OCI-M2 (cell line): ENCODE results near the gene CCDC85A.
"Not testable (repeated sequence)": the region's sequence is repeated elsewhere in the genome, so short reads cannot be mapped to it uniquely, and the experiment has no call there.

Experiments used
- DNase-seq: peaks from one replicate; lab custom pipeline; 2025; ENCODE audit not compliant: unreplicated experiment; lab: John Stamatoyannopoulos, UW

CCDC85A gene

DNA sequence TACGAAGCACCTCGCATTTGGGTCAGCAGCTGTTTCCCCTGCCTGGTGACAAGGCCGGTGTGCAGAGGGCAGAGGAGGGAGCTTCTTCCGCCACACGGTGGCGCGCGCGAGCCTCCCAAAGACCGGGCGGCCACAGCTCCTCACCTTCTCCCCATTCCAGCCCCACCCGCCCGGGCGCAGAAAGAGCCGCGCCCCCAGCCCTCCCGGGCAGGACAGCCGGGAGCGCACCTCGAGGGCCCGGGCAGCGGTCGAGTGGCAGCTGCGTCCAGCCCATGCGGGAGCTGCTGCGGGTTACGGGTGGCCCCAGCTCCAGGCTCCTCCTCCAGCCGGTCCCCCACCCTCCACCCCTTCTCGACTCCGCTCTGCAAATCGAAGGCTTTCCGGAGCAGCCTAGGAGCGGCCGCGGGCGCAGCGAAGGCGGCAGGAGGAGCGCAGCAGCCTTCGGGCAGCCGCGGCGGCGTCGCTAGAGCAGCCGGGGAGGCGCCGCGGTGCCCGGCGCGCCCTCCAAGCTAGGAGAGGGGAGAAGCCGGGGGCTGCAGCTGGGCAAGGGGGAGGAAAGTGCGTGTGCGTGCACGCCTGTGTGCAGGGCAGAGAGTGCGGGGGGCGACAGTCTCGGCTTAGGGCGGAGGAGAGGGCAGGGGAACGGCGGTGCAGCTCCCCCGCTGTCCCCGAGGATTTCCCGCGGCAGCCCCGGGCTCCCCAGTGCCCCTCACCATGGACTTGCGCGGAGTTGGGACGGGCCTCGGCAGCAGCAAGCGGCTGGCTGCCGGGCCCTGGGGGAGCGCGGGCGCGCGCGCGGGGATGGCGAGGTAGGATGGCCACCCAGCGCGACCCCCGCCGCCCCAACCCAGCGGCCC lies at the start of gene CCDC85A:
CCDC85A (plus strand) TSS at position 348 of the 857 bp plus-strand sequence. CDS start 635 bp downstream, outside the sequence.
- peak; percentile 2 for DNase-seq

DNA sequence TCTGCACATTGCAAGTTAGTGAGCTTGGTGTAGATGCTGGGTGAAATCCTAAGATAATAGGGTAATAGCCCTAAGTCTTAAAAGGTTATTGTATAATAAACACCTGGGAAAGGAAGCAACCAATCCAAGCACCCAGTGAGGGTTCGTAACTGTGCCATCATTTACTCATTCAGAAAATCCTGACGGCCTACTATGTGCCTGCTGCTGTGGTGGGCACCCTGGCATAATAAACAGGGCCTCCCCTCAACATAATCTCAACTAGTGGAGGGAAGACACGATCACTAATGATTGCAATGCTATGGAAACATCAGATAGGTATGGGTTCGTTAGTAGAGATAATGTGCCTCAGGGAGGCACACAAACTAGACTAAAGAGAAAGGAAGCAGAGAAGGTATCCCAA lies 48.9 kb upstream of the CCDC85A start:
- no peak for DNase-seq

DNA sequence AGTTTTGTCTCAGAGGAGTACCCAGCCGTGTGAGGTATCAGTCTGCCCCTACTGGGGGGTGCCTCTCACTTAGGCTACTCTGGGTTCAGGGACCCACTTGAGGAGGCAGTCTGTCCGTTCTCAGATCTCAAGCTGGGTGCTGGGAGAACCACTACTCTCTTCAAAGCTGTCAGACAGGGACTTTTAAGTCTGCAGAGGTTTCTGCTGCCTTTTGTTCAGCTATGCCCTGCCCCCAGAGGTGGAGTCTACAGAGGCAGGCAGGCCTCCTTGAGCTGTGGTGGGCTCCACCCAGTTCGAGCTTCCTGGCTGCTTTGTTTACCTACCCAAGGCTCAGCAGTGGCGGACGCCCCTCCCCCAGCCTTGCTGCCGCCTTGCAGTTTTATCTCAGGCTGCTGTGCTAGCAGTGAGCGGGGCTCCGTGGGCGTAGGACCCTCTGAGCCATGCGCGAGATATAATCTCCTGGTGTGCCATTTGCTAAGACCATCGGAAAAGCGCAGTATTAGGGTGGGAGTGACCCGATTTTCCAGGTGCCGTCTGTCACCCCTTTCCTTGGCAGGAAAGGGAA lies 41.2 kb upstream of the CCDC85A start:
- DNase-seq, result not testable (repeated sequence)

DNA sequence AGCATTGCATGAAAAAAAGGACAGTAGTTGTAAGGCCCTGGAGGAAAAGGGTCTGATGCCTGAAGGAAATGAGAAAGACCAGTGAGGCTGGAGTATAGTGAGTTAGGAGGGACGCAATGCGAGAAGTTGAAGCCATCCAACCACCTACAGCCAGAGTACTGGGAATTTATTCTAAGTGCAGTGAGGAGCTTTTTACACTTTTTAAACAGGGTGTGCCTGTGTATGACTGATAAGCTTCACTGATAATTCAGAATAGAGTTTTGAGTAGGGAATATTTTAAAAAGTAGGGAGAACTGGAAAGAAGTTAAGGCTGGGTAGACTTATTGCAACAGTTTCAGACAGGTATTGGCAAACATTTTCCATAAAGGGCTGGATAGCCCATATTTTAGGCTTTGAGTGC lies 35.9 kb upstream of the CCDC85A start:
- no peak for DNase-seq

DNA sequence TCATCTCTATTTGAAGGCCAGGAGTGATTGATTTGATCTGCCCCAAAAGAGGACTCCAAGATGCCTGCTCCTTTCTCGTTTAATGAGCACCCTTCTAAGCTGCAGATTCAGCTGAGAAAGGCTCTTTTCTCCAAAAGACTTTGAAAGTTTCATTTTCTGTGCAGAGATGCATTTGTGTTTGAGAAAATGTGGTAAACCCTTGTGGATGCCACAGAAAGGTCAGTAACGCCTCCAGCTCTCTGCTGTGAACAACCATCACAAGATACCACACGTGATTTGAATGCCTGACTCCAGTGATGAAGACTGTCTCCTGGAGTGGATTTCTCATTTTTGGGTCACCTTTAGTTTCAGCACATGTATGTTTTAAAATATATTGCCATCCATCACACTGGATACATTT lies 35.0 kb upstream of the CCDC85A start:
- DNase-seq, result no peak

DNA sequence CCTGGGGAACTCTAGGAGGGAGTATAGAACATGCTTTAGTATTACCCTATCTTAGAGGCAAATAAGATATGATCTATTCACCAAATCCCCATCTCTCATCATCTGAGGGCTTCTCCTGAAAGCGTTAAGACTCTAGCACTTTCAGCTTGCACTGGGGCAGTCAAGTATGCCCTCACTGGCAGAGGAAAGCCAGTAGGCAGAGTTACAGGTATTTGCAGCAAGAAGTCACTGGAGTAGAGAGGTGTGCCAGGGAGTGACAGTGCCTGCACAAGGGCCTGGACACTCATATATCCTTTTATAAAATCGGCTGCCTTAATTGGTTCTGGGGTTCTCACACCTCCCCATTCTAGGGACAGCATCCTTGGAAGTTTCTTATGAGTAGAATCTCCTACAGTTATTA lies 31.9 kb upstream of the CCDC85A start:
- no peak for DNase-seq

DNA sequence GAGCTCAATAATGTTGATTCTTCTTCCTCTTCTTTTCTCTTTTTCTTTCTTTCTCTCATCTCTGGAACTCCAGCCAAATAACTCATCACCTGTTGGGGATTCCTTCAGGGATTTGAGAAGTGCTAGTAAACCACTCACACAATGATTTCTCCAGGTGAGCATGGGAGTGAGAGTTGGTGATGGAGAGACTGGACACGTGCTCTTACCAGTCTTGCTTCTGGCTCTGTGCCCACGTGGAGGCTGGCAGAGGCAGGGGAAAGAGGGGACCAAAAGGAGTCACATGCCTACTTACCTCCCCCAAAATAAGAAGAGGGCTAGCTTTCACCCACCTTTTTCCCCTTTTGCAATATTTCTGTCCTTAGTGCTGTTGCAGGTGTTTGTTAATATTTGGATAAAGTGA lies 28.6 kb upstream of the CCDC85A start:
- no peak for DNase-seq

DNA sequence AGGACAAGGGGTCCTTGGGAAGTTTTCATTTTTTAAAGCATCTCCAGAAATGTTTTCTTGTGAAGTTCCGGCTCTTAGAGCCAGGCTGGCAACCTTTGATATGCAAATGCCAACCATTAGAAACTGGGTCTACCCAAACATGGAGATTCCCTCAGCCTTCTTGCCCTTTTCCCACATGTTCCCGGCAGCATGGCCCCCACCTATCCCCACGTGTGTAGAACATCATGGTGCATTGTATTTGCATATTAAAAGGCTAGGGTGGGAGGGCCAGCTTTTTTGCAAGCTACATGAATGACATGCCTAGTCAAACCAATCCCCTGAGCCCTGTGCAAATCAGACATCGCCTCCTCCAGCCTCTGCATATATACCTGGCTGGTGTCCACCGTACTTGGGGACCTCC lies 23.9 kb upstream of the CCDC85A start:
- DNase-seq, result not testable (repeated sequence)

DNA sequence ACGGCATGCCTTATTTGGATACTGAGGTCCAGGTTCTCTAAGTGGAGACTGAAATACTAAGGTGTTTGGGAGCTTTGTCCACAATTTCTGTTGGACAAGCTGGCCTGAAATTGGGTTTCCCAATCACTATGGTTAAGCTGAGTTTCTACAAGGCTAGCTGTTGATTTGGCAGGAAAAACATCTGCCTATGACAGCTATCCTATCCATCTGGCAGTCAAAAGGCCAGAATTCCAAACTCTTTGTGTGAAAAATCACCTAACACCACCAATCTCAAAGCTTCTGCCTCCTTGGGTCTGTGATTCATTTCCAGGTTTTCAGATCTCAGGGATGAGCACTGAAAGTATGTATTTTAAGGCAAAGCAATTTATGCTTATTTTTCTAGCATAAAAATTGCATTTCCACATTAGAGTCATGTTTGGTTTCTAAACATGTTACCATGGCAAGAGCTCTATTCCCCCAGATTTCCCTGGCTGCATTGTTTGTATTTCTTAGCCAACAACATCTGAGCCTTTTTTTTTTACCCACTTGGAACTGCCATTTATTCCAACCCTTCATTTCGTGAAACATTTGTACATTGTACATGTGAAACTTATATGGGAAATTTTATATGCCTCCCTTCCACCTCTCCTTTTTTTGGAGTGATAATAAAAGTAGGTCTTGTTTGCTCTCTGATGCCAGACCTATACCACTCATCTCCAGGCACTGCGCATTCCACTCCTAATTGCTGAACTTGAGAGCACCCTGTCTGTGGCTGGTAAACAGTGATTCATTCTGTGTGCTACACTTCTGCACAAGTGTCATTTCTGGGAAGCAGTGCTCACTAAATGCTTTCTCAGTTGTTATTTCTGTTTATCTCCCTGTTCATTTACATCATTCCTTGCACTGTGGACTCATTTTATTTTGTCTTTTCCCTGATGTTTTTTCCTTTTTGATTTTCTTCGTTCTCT lies 15.9 kb upstream of the CCDC85A start:
- DNase-seq, result no peak

DNA sequence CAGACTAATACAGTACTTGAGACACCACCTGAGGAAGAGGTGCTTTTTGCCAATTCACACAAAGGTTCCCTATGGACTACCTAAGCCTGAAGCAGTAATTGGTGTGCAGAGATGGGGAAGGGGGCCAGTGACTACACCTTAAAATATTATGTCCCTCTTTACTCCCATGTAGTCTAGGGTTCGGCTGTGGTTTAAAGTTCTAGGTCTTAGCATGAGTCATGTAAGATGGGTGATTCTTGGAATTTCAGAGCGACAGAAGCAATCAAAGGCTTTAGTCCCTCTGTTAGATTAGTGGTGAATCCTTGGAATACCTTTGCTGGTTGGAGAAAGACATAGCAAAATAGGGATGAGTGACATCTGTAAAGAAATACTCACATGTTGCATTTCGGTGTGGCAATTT lies 14.3 kb upstream of the CCDC85A start:
- DNase-seq, result no peak

DNA sequence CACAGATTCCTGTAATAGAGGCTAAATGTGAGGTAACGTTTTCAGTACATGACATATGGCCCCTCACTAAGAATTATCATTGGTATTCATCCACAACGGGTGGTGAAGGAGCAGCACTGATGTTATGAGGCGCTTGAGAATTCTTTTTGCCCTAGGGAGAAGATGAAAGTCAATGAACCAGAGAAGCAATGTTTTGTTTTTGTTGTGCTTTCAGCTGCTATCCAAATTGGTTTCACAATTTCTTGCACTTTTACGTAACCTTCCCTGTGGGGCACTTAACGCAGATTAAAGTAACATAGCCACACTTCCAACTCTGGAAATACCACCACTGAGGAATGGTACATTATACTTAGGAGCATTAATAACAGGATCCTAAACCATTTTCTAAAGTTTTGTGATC lies 13.3 kb upstream of the CCDC85A start:
- DNase-seq, result no peak

DNA sequence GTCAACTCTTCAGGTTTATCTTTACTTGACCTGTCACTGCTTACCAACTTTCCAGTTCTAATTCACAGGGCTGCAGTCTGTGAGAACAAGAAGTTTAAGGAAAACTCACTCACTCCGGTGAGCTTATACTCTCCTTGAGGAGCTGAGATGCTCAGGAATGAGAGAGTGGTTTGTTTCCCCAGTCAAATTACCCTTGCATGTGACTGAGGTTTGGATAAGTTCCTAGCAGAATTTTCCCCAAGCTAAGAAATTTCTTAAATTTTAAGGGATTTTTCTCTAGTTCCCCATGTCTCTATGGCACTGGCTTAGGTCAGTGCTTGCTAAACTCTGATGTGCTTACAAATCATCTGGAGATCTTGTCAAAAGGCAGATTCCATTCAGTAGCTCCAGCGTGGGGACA lies 12.8 kb upstream of the CCDC85A start:
- DNase-seq, result no peak

DNA sequence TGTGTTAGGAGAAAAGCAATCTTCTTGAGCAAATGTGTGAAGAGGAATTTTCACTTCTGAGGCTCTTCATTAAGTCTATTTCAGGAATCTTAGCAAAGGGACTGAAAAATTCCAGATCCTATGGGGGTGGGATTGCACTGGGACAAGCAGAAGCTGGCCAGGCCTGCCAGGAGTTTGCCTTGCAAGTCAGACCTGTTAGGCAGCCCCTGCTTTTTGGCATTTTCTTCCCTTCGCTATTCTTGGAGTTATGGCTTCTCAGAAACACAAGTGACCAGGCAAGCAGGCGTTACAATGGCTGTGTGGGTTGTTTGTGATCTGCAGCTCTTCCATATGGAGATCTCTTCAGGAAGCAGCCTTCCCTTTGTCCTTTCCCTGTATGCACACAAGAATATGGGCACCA lies 8.0 kb upstream of the CCDC85A start:
- DNase-seq, result no peak

DNA sequence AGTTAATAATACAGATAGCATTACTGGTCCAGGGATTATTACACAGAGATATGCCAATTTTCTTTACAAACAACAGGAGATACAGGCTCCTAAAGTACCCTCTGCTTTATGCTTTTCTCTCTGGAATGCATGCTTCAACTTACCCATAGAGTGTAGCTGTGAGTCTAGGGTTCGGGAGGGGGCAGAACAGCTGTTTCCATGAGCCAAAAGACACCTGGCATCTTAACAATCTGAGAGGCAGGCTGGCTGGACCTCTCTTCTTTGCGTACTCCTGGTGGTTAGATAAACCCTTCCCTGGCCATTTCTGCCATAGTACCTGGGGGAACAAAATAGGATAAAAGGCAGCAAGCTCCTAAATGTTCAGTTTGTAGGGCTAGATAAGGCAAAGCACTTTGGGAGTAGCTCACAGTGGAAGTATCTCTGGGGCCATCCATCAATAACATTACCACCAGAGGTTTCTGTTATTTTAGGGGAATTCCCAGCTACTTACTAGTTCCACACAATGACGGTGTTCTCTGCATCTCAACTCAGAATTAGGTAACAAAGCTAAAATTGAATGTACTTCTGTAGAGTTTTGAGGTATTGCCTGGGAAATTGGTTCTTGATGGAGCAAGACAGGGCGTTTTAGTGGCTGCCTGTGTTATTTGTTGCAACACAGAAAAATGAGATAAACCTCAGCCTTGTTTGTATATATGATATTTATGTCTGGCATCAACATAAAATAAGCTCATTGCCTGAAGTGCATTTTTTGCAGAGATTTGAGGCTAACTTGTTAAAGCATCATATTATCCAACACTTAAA lies 6.2 kb upstream of the CCDC85A start:
- DNase-seq, result no peak

DNA sequence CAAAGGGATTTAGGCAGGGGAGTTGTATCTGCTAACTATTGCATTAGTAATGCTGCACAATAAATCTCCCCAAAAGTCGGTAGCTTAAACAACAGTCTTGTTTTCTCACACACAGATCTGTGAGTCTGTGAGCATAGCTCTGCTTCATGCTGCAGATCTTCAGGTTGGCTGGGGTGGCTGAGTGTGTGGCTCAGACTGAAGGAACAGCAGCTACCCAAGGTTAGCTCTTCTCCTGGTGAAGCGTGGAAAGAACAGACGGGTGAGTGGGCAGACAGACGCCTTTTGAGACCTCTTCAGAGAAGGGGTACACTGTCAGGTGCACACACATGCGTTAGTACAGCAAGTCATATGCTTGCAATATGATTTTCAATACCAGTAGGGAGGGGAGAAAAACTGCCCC lies 3.9 kb upstream of the CCDC85A start:
- no peak for DNase-seq

DNA sequence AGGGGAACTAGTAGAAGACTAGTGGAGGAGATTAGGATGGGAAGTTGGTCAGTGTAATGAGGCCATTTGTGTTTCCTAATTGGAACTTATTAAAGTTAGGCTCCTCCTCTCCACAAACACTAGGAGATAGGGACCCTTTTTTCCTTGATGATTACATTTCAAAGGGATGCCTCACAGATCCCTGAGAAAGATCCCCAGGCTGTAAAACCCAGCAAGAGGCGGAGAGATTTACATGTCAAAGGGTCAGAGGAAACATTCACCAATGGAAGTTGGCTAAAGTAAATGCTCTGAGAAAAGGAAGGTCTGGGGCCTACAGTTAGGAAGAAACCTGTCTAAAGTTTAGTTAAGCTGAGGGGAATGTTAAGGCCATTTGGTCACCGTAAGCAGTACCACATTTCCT lies 1.4 kb upstream of the CCDC85A start:
- DNase-seq, result no peak

DNA sequence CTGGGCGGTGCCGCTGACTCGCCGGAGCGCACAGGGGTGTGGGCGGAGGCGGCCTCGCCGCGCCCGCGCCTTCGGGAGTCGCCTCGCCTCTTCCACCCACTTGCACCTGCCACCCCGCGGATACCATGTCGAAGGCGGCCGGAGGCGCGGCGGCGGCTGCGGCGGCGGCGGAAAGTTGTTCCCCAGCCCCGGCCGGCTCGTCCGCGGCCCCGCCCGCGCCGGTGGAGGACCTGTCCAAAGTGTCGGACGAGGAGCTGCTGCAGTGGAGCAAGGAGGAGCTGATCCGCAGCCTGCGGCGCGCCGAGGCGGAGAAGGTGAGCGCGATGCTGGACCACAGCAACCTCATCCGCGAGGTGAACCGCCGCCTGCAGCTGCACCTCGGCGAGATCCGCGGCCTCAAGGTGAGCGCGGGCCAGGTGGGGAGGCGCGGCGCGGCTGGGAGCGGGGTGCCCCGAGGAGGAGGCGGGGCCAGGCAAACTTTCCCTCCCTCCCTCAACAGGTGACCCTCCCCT lies 766 bp downstream of the CCDC85A start:
- DNase-seq, result no peak

DNA sequence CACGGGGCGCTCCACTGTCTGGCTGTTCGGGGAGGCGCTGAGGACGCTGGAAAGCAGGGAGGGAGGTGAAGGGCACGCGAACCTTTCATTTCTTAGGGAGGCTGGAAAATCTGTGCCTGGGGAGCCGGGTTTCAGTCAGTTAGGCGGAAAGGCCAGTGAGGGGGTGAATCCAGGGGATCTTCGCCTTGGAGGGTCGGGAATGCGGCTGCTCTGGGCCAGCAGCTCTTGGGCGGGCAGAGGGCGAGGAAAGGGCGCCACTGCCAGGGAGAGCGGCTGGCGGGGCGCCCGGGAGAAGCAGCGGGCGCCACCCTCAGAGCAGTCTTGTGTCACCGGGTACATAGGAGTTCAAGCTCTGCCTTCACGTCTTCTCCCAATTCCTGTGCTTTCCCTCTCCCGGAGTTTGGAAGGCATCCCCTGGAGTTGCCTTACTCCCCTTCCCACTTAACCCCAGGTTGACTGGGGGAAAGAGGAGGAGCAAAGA lies 1.4 kb downstream of the CCDC85A start:
- DNase-seq, result no peak

DNA sequence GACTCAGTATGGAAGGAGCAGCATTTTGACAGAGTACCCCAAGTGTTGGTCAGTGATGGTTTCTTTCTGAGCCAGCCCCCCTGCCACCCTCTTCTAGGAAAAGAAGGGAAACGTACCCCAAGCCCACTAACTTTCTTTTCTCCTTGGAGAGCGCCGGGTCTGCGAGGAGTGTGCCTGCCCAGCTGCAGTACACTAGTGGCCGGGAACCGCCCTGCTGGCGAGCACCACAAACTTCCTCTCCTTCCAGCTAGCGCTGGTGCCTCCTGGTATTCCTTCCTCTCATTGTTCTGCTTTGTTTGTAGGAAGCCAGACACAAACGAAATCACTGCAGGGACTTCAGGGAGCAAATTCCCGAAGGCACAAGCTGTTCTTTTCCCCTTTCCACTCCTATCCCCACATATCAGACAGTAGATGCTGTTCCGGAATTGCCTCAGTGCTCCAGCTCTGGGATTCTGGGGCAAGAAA lies 1.8 kb downstream of the CCDC85A start:
- no peak for DNase-seq

DNA sequence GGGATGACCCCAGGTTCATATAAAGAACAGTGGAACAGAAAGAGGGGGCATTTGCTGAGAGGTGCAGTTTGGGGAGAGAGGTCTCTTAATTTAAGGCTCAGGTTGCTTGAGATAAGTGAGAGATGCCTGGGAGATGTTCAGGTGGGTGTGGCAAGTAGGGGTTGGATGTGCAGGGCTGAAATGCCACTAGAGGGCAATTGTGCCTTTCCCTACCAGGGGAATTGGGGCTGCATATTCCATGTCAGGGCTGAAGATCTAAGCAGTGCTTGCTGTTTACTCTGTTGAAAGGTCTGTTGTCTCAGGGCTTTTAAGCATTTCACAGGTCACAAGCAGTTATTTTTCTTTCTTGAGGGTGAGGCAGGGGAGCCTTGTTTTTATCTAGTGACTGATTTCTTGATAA lies 7.8 kb downstream of the CCDC85A start:
- DNase-seq, result no peak
